OCI-LY3 (cell line): ENCODE results near the gene GLIS1.

Experiments
- CTCF ChIP-seq: fragments of 200-600, 300-600 bp; sonication (generic); IDR thresholded peaks from 2 replicates; pipeline ENCODE4 v1.5.1; 2014; ENCODE audit warnings: antibody characterized with exemption, low read length, low read depth
- EZH2phosphoT487 ChIP-seq: fragments of 200-600 bp; shearing (Covaris generic); IDR thresholded peaks from 2 replicates; pipeline ENCODE4 v1.6.1; 2018; ENCODE audit warnings: antibody characterized with exemption, mixed run types, low read depth

GRCh38 chr1:53558739-53559315, 180.1 kb downstream of the GLIS1 start:
- TF ChIP-seq CTCF (no peak), EZH2phosphoT487 (no peak)
